H1 (cell line): ENCODE measurements around the gene ISLR2. TPM values are rescaled to one million over a fixed set of nuclear protein-coding genes. Genes with fewer than 3 reads are reported as not detected.
"Not testable (repeated sequence)": the region's sequence is repeated elsewhere in the genome, so short reads cannot be mapped to it uniquely, and the experiment has no call there.

Experiments
- CTCF ChIA-PET: fragments of 300-600 bp; sonication (Branson Sonifier 250); formaldehyde crosslinking; loops from one replicate; lab custom pipeline; 2021; ENCODE audit not compliant: partially characterized antibody; lab: Charles Lee
- POLR2A ChIA-PET: fragments of 300-600 bp; sonication (Branson Sonifier 250); formaldehyde crosslinking; loops from one replicate; lab custom pipeline; 2021; ENCODE audit warnings: inconsistent platforms; ENCODE audit not compliant: partially characterized antibody; lab: Charles Lee
- DNase-seq, 2 experiments: peaks; one replicate each; pipeline versions ENCODE4 v3.0.0 to v3.0.0-alpha.2; 2010 to 2022; ENCODE audit warnings: low spot score in 2 of 2, low read depth in 1 of 2, mixed read lengths in 1 of 2
- FAIRE-seq: peaks from 2 replicates; lab custom pipeline; 2011; peaks lifted over from hg19 to GRCh38; lab: Jason Lieb, UNC
- H2AFZ ChIP-seq: 2 replicates; pipeline ENCODE4 v1.8.1; 2012; ENCODE audit warnings: low read length, inconsistent platforms
- H2AK5ac ChIP-seq: 2 replicates; pipeline ENCODE4 v1.6.1; 2013; ENCODE audit warnings: low read depth, low read length
- H2BK120ac ChIP-seq: replicated peaks from 2 replicates; pipeline ENCODE3; 2013; ENCODE audit warnings: low read depth, low read length, inconsistent platforms
- H2BK12ac ChIP-seq: 2 replicates; pipeline ENCODE4 v1.6.1; 2013; ENCODE audit warnings: low read depth, low read length
- H2BK15ac ChIP-seq: 2 replicates; pipeline ENCODE4 v1.6.1; 2013; ENCODE audit warnings: low read length
- H2BK20ac ChIP-seq: 2 replicates; pipeline ENCODE4 v1.6.1; 2013; ENCODE audit warnings: low read length
- H2BK5ac ChIP-seq: 2 replicates; pipeline ENCODE4 v1.6.1; 2013; ENCODE audit warnings: low read depth, low read length
- H3K14ac ChIP-seq: 2 replicates; pipeline ENCODE4 v1.6.1; 2013; ENCODE audit warnings: inconsistent platforms; ENCODE audit not compliant: insufficient read length
- H3K18ac ChIP-seq: 2 replicates; pipeline ENCODE4 v1.6.1; 2013; ENCODE audit warnings: low read length; ENCODE audit errors: extremely low read depth
- H3K23ac ChIP-seq: 2 replicates; pipeline ENCODE4 v1.6.1; 2013; ENCODE audit warnings: inconsistent platforms; ENCODE audit not compliant: insufficient read length
- H3K23me2 ChIP-seq: 2 replicates; pipeline ENCODE4 v1.6.1; 2013; ENCODE audit warnings: low read depth, low read length
- H3K27ac ChIP-seq: 2 replicates; pipeline ENCODE4 v1.6.1; 2011; ENCODE audit warnings: low read depth, low read length, inconsistent platforms
- H3K27me3 ChIP-seq, 4 experiments: replicated peaks in 1 of 4; 1 replicate in 1 of 4; 2 replicates in 3 of 4; pipeline versions ENCODE4 v1.6.1 to v1.8.1; 2011 to 2013; ENCODE audit warnings: low read length in 3 of 4, mild to moderate bottlenecking in 3 of 4, inconsistent platforms in 2 of 4, mixed read lengths in 2 of 4, moderate library complexity in 1 of 4; ENCODE audit not compliant: control insufficient read depth in 3 of 4, insufficient read depth in 3 of 4; ENCODE audit errors: extremely low read depth in 1 of 4
- H3K36me3 ChIP-seq, 4 experiments: 2 replicates each; pipeline versions ENCODE4 v1.6.1 to v1.8.1; 2011 to 2013; ENCODE audit warnings: mild to moderate bottlenecking in 4 of 4, low read length in 3 of 4, moderate library complexity in 2 of 4, control low read depth in 1 of 4, inconsistent platforms in 1 of 4; ENCODE audit not compliant: insufficient read depth in 4 of 4, control insufficient read depth in 2 of 4
- H3K4ac ChIP-seq: replicated peaks from 2 replicates; pipeline ENCODE3; 2013; ENCODE audit warnings: low read length, low read depth, mixed read lengths, inconsistent platforms; ENCODE audit not compliant: insufficient read length
- H3K4me1 ChIP-seq, 4 experiments: replicated peaks in 1 of 4; 1 replicate in 1 of 4; 2 replicates in 3 of 4; pipeline versions ENCODE4 v1.6.1 to v1.8.1; 2011 to 2013; ENCODE audit warnings: low read length in 3 of 4, inconsistent platforms in 2 of 4, mixed read lengths in 1 of 4; ENCODE audit not compliant: insufficient read depth in 4 of 4, control insufficient read depth in 3 of 4
- H3K4me2 ChIP-seq, 2 experiments: 2 replicates each; pipeline versions ENCODE4 v1.6.1 to v1.8.1; 2011 to 2013; ENCODE audit warnings: low read depth in 2 of 2, low read length in 2 of 2, control low read depth in 1 of 2, inconsistent platforms in 1 of 2, mild to moderate bottlenecking in 1 of 2; ENCODE audit not compliant: insufficient read depth in 1 of 2
- H3K4me3 ChIP-seq, 4 experiments: fragments of 200-600, 300-600 bp in 1 of 4; sonication (generic), shearing (Covaris generic), sonication (Bioruptor Twin) in 1 of 4; 2 replicates each; pipeline versions ENCODE4 v1.5.1 to v1.8.1; 2011 to 2016; ENCODE audit warnings: low read length in 4 of 4, low read depth in 3 of 4, control low read depth in 2 of 4, inconsistent platforms in 2 of 4, mild to moderate bottlenecking in 2 of 4, mixed read lengths in 1 of 4, moderate library complexity in 1 of 4; ENCODE audit not compliant: insufficient read depth in 2 of 4; ENCODE audit errors: extremely low read depth in 1 of 4
- H3K56ac ChIP-seq: replicated peaks from 2 replicates; pipeline ENCODE3; 2013; ENCODE audit warnings: low read depth, mild to moderate bottlenecking, mixed read lengths, low read length, inconsistent platforms; ENCODE audit not compliant: insufficient read length
- H3K79me1 ChIP-seq: 2 replicates; pipeline ENCODE4 v1.6.1; 2013; ENCODE audit warnings: low read depth, low read length, control low read depth
- H3K79me2 ChIP-seq, 2 experiments: 2 replicates each; pipeline versions ENCODE4 v1.6.1 to v1.8.1; 2012 to 2013; ENCODE audit warnings: low read length in 2 of 2, mild to moderate bottlenecking in 2 of 2, inconsistent platforms in 1 of 2; ENCODE audit not compliant: insufficient read depth in 2 of 2, control insufficient read depth in 1 of 2
- H3K9ac ChIP-seq, 4 experiments: replicated peaks in 1 of 4; 1 replicate in 1 of 4; 2 replicates in 3 of 4; pipeline versions ENCODE4 v1.6.1 to v1.8.1; 2011 to 2013; ENCODE audit warnings: low read depth in 3 of 4, low read length in 3 of 4, control low read depth in 2 of 4, mild to moderate bottlenecking in 2 of 4, moderate library complexity in 2 of 4, inconsistent platforms in 1 of 4; ENCODE audit errors: extremely low read depth in 1 of 4
- H3K9me3 ChIP-seq, 2 experiments: 2 replicates each; pipeline versions ENCODE4 v1.6.1 to v1.8.1; 2012 to 2013; ENCODE audit warnings: mild to moderate bottlenecking in 2 of 2, moderate library complexity in 2 of 2, control low read depth in 1 of 2, inconsistent platforms in 1 of 2, low read depth in 1 of 2, low read length in 1 of 2, mixed read lengths in 1 of 2; ENCODE audit not compliant: insufficient read depth in 2 of 2
- H4K20me1 ChIP-seq, 2 experiments: replicated peaks in 1 of 2; 2 replicates each; pipeline versions ENCODE3 to v1.8.1; 2011 to 2013; ENCODE audit warnings: inconsistent platforms in 2 of 2, low read length in 2 of 2, mild to moderate bottlenecking in 1 of 2; ENCODE audit not compliant: insufficient read depth in 2 of 2, control insufficient read depth in 1 of 2
- H4K5ac ChIP-seq: 2 replicates; pipeline ENCODE4 v1.6.1; 2013; ENCODE audit warnings: low read length, low read depth, mixed read lengths, inconsistent platforms; ENCODE audit not compliant: insufficient read length
- H4K8ac ChIP-seq: 2 replicates; pipeline ENCODE4 v1.8.0; 2013; ENCODE audit warnings: mild to moderate bottlenecking, moderate library complexity, low read length, inconsistent platforms; ENCODE audit not compliant: insufficient read depth; ENCODE audit errors: extremely low read depth
- H4K91ac ChIP-seq: replicated peaks from 2 replicates; pipeline ENCODE3; 2013; ENCODE audit warnings: low read length, mixed read lengths, inconsistent platforms; ENCODE audit not compliant: insufficient read length
- WGBS, 2 experiments: shearing (Covaris generic) in 1 of 2; methylation state at CpG; one replicate each; pipeline versions ENCODE4 v1.1.6 to v1.1.7; 2013 to 2015; ENCODE audit warnings: low lambda C conversion rate in 2 of 2, mixed read lengths in 2 of 2, inconsistent platforms in 1 of 2, low coverage in 1 of 2, missing lambda C conversion rate in 1 of 2; ENCODE audit not compliant: insufficient replicate concordance in 2 of 2, insufficient coverage in 1 of 2, insufficient read length in 1 of 2; ENCODE audit errors: extremely low coverage in 1 of 2, missing lambda C conversion rate in 1 of 2; 5-methylcytosine and 5-hydroxymethylcytosine counted together
- polyA plus RNA-seq, 7 experiments: library from polyadenylated mRNA; depleted of rRNA in 3 of 7; stranded (reverse) in 5 of 7; unstranded in 2 of 7; fragments of >200 nt in 5 of 7; fragments of 200-250 nt in 2 of 7; gene quantifications; 1 replicate in 5 of 7; 2 replicates in 1 of 7; 4 replicates in 1 of 7; pipeline versions ENCODE4 v1.2.1 to v1.2.3, GENCODE V29; 2011 to 2013; ENCODE audit warnings: missing spikeins in 2 of 7, mixed read lengths in 2 of 7
- total RNA-seq: library from RNA; stranded (reverse); fragmentation: NEBNext Ultra II Directional; extraction: Animal tissue kit (Norgen Biotek cat#: 25700); gene quantifications from 2 replicates; pipeline ENCODE4 v1.2.1, GENCODE V29; 2021

Gene ISLR2
- total and polyA plus RNA-seq, 2 of the 8 experiments (the other 6 are each of a cell fraction or from before 2014, with no cell fraction given) = 0.47 to 0.58 TPM

DNA sequence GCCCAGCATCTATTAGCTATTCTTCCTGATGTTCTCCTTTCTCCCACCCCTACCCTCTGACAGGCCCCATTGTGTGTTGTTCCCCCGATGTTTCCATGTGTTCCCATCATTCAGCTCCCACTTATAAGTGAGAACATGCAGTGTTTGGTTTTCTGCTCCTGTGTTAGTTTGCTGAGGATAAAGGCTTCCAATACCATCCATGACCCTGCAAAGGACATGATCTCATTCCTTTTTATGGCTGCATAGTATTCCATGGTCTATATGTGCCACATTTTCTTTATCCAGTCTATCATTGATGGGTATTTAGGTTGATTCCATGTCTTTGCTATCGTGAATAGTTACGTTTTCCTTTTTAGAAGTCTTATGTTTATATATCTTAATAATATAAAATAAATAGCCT lies 30.0 kb downstream of the ISLR2 start:
- H3K23me2 ChIP-seq, H3K18ac ChIP-seq, H3K56ac ChIP-seq, H3K14ac ChIP-seq, H2AFZ ChIP-seq, H3K9ac ChIP-seq, H3K79me1 ChIP-seq, H3K4ac ChIP-seq, H3K4me2 ChIP-seq, H3K4me1 ChIP-seq, H3K79me2 ChIP-seq, H4K20me1 ChIP-seq, H2BK20ac ChIP-seq, H3K9me3 ChIP-seq, H3K4me3 ChIP-seq, H3K36me3 ChIP-seq, FAIRE-seq, H2BK120ac ChIP-seq, H2BK5ac ChIP-seq, H4K8ac ChIP-seq, H2AK5ac ChIP-seq, DNase-seq, H3K23ac ChIP-seq, H3K27me3 ChIP-seq, H2BK15ac ChIP-seq, POLR2A ChIA-PET, H3K27ac ChIP-seq, H4K5ac ChIP-seq, H4K91ac ChIP-seq, H2BK12ac ChIP-seq: not testable (repeated sequence)
- CTCF ChIA-PET = interaction anchor here (1.2 to 1.4 kb wide), 2 partner anchors 16 to 62 kb away, joined by 3 read pairs; no protein-coding TSS in a partner anchor
- 90% methylated on average over 3 of the region's 3 CpGs; no CpG with 5 or more reads in 1 of the 2 experiments for whole genome bisulfite sequencing, 2 experiments

DNA sequence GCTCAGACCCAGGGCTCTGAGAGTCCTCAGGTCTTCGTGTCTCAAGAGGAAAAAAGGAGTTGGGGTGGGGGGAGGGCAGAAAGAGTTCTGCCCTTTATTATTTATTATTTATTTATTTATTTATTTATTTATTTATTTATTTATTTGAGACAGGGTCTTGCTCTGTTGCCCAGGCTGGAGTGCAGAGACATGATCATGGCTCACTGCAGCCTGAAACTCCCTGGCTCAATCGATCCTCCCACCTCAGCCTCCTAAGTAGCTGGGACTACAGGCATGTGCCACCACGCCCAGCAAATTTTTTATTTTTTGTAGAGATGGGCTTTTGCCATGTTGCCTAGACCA lies 31.8 kb downstream of the ISLR2 start:
- WGBS, 2 experiments = 89% methylated on average over 3 of the region's 3 CpGs; no CpG with 5 or more reads in 1 of the 2 experiments
- not testable (repeated sequence) for DNase-seq, H3K9ac ChIP-seq, H3K27me3 ChIP-seq, H3K79me1 ChIP-seq, H3K14ac ChIP-seq, H3K9me3 ChIP-seq, H3K4me3 ChIP-seq, H3K4me1 ChIP-seq, H3K23ac ChIP-seq, FAIRE-seq, H3K56ac ChIP-seq, H2BK5ac ChIP-seq, H3K4me2 ChIP-seq, H3K79me2 ChIP-seq, H2AFZ ChIP-seq, H4K20me1 ChIP-seq, H3K18ac ChIP-seq, H4K5ac ChIP-seq, H3K23me2 ChIP-seq, H2BK15ac ChIP-seq, H3K27ac ChIP-seq, H2BK120ac ChIP-seq, H2BK12ac ChIP-seq, H2AK5ac ChIP-seq, H3K36me3 ChIP-seq, H3K4ac ChIP-seq, H2BK20ac ChIP-seq, H4K91ac ChIP-seq, H4K8ac ChIP-seq
- ChIA-PET CTCF (interaction anchor here (0.6 to 3.3 kb wide), 9 partner anchors 8 to 183 kb away, joined by 3 to 11 read pairs (median 3); partner anchors contain the start of gene STRA6), POLR2A (interaction anchor here (0.9 to 1.3 kb wide), 3 partner anchors 13 to 41 kb away, joined by 3 to 5 read pairs (median 4); partner anchors contain the start of gene STRA6)
